ENCODE data around the gene SP8. TPM values are rescaled to one million over a fixed set of nuclear protein-coding genes. Genes with fewer than 3 reads are reported as not detected.
A peak's percentile ranks its signal among the peaks of the same experiment; 100 is the strongest.

The SP8 gene
- polyA plus RNA-seq, 1 donor from 2014 or later, result not detected

- Mint-ChIP-seq H3K27ac (peak overlapping the region in 1 of 3 donors; percentile 80), H3K4me1 (peaks cover 7 to 13% (median 13%) of the 10 kb centered on the region in 3 donors), H3K36me3 (no peaks in the 10 kb centered on the region), H3K27me3 (peaks cover 30% of the 10 kb centered on the region), H3K4me3 (peak overlapping the region; percentile 75 to 81 (median 81)), H3K9me3 (peaks cover 0 to 2% (median 0%) of the 10 kb centered on the region in 3 donors)
Observed at GRCh38 chr7:20798694-20799121, 12.0 kb upstream of the SP8 start.

- Mint-ChIP-seq H3K4me1 (peaks cover 7 to 13% (median 13%) of the 10 kb centered on the region in 3 donors), H3K27ac (peak overlapping the region in 1 of 3 donors; percentile 56), H3K27me3 (peaks cover 35% of the 10 kb centered on the region), H3K9me3 (peaks cover 0 to 3% (median 0%) of the 10 kb centered on the region in 3 donors), H3K4me3 (peak overlapping the region in 1 of 4 donors; percentile 94), H3K36me3 (peaks cover 1% of the 10 kb centered on the region)
Observed at GRCh38 chr7:20798081-20798693, 11.5 kb upstream of the SP8 start.

- H3K4me1 Mint-ChIP-seq, result peaks cover 7 to 13% (median 13%) of the 10 kb centered on the region in 3 donors
- H3K4me3 Mint-ChIP-seq, result peak overlapping the region; percentile 89 to 95 (median 93)
- H3K27ac Mint-ChIP-seq, result peak overlapping the region; percentile 56 to 96 (median 86)
- peaks cover 37% of the 10 kb centered on the region for H3K27me3 Mint-ChIP-seq
- H3K9me3 Mint-ChIP-seq, result peaks cover 0 to 6% (median 0%) of the 10 kb centered on the region in 3 donors
- H3K36me3 Mint-ChIP-seq, result peaks cover 2% of the 10 kb centered on the region
Observed at GRCh38 chr7:20797462-20798080, 10.9 kb upstream of the SP8 start.

GRCh38 chr7:20797042-20797461 is 10.4 kb upstream of the SP8 start:
- Mint-ChIP-seq H3K4me3 (peak overlapping the region; percentile 89 to 95 (median 93)), H3K27ac (peak overlapping the region in 2 of 3 donors; percentile 4 to 56), H3K4me1 (peaks cover 8 to 15% (median 13%) of the 10 kb centered on the region in 3 donors), H3K9me3 (peaks cover 0 to 6% (median 2%) of the 10 kb centered on the region in 3 donors), H3K27me3 (peaks cover 40% of the 10 kb centered on the region), H3K36me3 (peaks cover 2% of the 10 kb centered on the region)

GRCh38 chr7:20796500-20796899 is 9.8 kb upstream of the SP8 start:
- Mint-ChIP-seq H3K4me1 (peaks cover 9 to 21% (median 13%) of the 10 kb centered on the region in 3 donors), H3K27me3 (peaks cover 46% of the 10 kb centered on the region), H3K4me3 (peak overlapping the region; percentile 64 to 95 (median 92)), H3K36me3 (peaks cover 2% of the 10 kb centered on the region), H3K27ac (peak overlapping the region; percentile 4 to 90 (median 73)), H3K9me3 (peaks cover 0 to 6% (median 3%) of the 10 kb centered on the region in 3 donors)

- peak overlapping the region in 1 of 4 donors; percentile 94 for H3K4me3 Mint-ChIP-seq
- H3K4me1 Mint-ChIP-seq, result peaks cover 11 to 24% (median 15%) of the 10 kb centered on the region in 3 donors
- peak overlapping the region in 2 of 3 donors; percentile 4 to 90 for H3K27ac Mint-ChIP-seq
- peaks cover 52% of the 10 kb centered on the region for H3K27me3 Mint-ChIP-seq
- H3K36me3 Mint-ChIP-seq, result peaks cover 2% of the 10 kb centered on the region
- H3K9me3 Mint-ChIP-seq, result peaks cover 0 to 8% (median 3%) of the 10 kb centered on the region in 3 donors
Observed at GRCh38 chr7:20795881-20796280, 9.2 kb upstream of the SP8 start.

GRCh38 chr7:20795361-20795760 is 8.7 kb upstream of the SP8 start:
- Mint-ChIP-seq H3K4me1 (peaks cover 11 to 24% (median 15%) of the 10 kb centered on the region in 3 donors), H3K4me3 (peak overlapping the region in 1 of 4 donors; percentile 94), H3K27ac (peak overlapping the region in 2 of 3 donors; percentile 53 to 90), H3K27me3 (peaks cover 55% of the 10 kb centered on the region), H3K36me3 (peaks cover 2% of the 10 kb centered on the region), H3K9me3 (peaks cover 0 to 8% (median 3%) of the 10 kb centered on the region in 3 donors)

- Mint-ChIP-seq H3K4me1 (peaks cover 11 to 24% (median 16%) of the 10 kb centered on the region in 3 donors), H3K9me3 (peaks cover 0 to 8% (median 3%) of the 10 kb centered on the region in 3 donors), H3K36me3 (peaks cover 2% of the 10 kb centered on the region), H3K27me3 (peaks cover 61% of the 10 kb centered on the region), H3K27ac (peak overlapping the region in 2 of 3 donors; percentile 53 to 62), H3K4me3 (no peak overlapping the region)
Observed at GRCh38 chr7:20794676-20795075, 8.0 kb upstream of the SP8 start.

- Mint-ChIP-seq H3K27ac (peak overlapping the region in 1 of 3 donors; percentile 51), H3K9me3 (peaks cover 0 to 6% (median 3%) of the 10 kb centered on the region in 3 donors), H3K27me3 (peaks cover 64% of the 10 kb centered on the region), H3K4me1 (peaks cover 7 to 24% (median 12%) of the 10 kb centered on the region in 3 donors), H3K36me3 (peaks cover 2% of the 10 kb centered on the region), H3K4me3 (peak overlapping the region in 3 of 4 donors; percentile 2 to 43 (median 22))
Observed at GRCh38 chr7:20793694-20794394, 7.2 kb upstream of the SP8 start.

- peaks cover 2% of the 10 kb centered on the region for H3K36me3 Mint-ChIP-seq
- H3K27ac Mint-ChIP-seq, result peak overlapping the region in 2 of 3 donors; percentile 51 to 94
- H3K9me3 Mint-ChIP-seq, result peaks cover 0 to 5% (median 3%) of the 10 kb centered on the region in 3 donors
- peak overlapping the region in 3 of 4 donors; percentile 2 to 43 (median 38) for H3K4me3 Mint-ChIP-seq
- H3K27me3 Mint-ChIP-seq, result peaks cover 70% of the 10 kb centered on the region
- H3K4me1 Mint-ChIP-seq, result peaks cover 4 to 24% (median 11%) of the 10 kb centered on the region in 3 donors
Observed at GRCh38 chr7:20793248-20793647, 6.6 kb upstream of the SP8 start.

- H3K9me3 Mint-ChIP-seq, result peaks cover 0 to 11% (median 3%) of the 10 kb centered on the region in 3 donors
- peak overlapping the region in 3 of 4 donors; percentile 33 to 84 (median 64) for H3K4me3 Mint-ChIP-seq
- peak overlapping the region; percentile 59 to 89 (median 78) for H3K27ac Mint-ChIP-seq
- peaks cover 72% of the 10 kb centered on the region for H3K27me3 Mint-ChIP-seq
- H3K4me1 Mint-ChIP-seq, result peaks cover 4 to 17% (median 7%) of the 10 kb centered on the region in 3 donors
- peaks cover 2% of the 10 kb centered on the region for H3K36me3 Mint-ChIP-seq
Observed at GRCh38 chr7:20791538-20792434, 5.1 kb upstream of the SP8 start.

GRCh38 chr7:20790375-20790774 is 3.7 kb upstream of the SP8 start:
- H3K27ac Mint-ChIP-seq, result peak overlapping the region; percentile 20 to 78 (median 67)
- H3K4me3 Mint-ChIP-seq, result peak overlapping the region in 1 of 4 donors; percentile 55
- peaks cover 2% of the 10 kb centered on the region for H3K36me3 Mint-ChIP-seq
- H3K4me1 Mint-ChIP-seq, result peaks cover 4 to 19% (median 5%) of the 10 kb centered on the region in 3 donors
- H3K9me3 Mint-ChIP-seq, result peaks cover 0 to 14% (median 3%) of the 10 kb centered on the region in 3 donors
- peaks cover 76% of the 10 kb centered on the region for H3K27me3 Mint-ChIP-seq

- peaks cover 66% of the 10 kb centered on the region for H3K27me3 Mint-ChIP-seq
- peaks cover 0 to 14% (median 3%) of the 10 kb centered on the region in 3 donors for H3K9me3 Mint-ChIP-seq
- peak overlapping the region; percentile 73 to 95 (median 86) for H3K27ac Mint-ChIP-seq
- peaks cover 2% of the 10 kb centered on the region for H3K36me3 Mint-ChIP-seq
- H3K4me1 Mint-ChIP-seq, result peaks cover 4 to 19% (median 7%) of the 10 kb centered on the region in 3 donors
- H3K4me3 Mint-ChIP-seq, result peak overlapping the region in 1 of 4 donors; percentile 46
Observed at GRCh38 chr7:20788420-20788990, 1.8 kb upstream of the SP8 start.

Data from IgD-negative memory B cell (primary cell).